Muscle layer of colon (tissue), 2 donors: ENCODE data around the gene HSPA2.

Experiments
- H3K27ac ChIP-seq: one replicate; pipeline ENCODE4 v1.7.0; 2013; ENCODE audit warnings: low read depth, mild to moderate bottlenecking, low read length, moderate library complexity
- H3K27me3 ChIP-seq, 2 donors: one replicate each; pipeline ENCODE4 v1.7.0; 2013; ENCODE audit warnings: low read length in 2 of 2, mild to moderate bottlenecking in 2 of 2; ENCODE audit not compliant: insufficient read depth in 2 of 2, control insufficient read depth in 1 of 2
- H3K36me3 ChIP-seq: one replicate; pipeline ENCODE4 v1.7.0; 2013; ENCODE audit warnings: mild to moderate bottlenecking, low read length; ENCODE audit not compliant: insufficient read depth
- H3K4me1 ChIP-seq: one replicate; pipeline ENCODE4 v1.7.0; 2013; ENCODE audit warnings: mild to moderate bottlenecking, low read length; ENCODE audit not compliant: insufficient read depth
- H3K4me3 ChIP-seq, 2 donors: one replicate each; pipeline ENCODE4 v1.7.0; 2013; ENCODE audit warnings: low read length in 2 of 2, low read depth in 1 of 2, mild to moderate bottlenecking in 1 of 2, moderate library complexity in 1 of 2
- H3K9ac ChIP-seq: one replicate; pipeline ENCODE4 v1.7.0; 2013; ENCODE audit warnings: low read length
- H3K9me3 ChIP-seq: one replicate; pipeline ENCODE4 v1.7.0; 2013; ENCODE audit warnings: mild to moderate bottlenecking, low read length
- donor health status: abdominal sarcoma.
- donor health status: Adenocarcinoma of cecum.

HSPA2 gene

GRCh38 chr14:64504310-64504896 lies 36.1 kb upstream of the HSPA2 start, which contains the start of gene ZBTB1:
Gene ZBTB1, plus strand, starts transcription at chr14:64504770. Its CDS starts 16,735 bp downstream, at chr14:64521505.
- H3K27me3 ChIP-seq: no peaks in the 10 kb centered on the region
- H3K4me1 ChIP-seq: peaks cover 53% of the 10 kb centered on the region
- H3K9ac ChIP-seq: peak within 1 kb of the TSS; percentile 27
- H3K27ac ChIP-seq: peak within 1 kb of the TSS; percentile 100
- H3K9me3 ChIP-seq: no peaks in the 10 kb centered on the region
- peak within 1 kb of the TSS; percentile 79 to 97 for H3K4me3 ChIP-seq
- no peaks in the 10 kb centered on the region for H3K36me3 ChIP-seq

- Histone ChIP-seq H3K27me3 (no peaks in the 10 kb centered on the region), H3K4me1 (peaks cover 48% of the 10 kb centered on the region), H3K4me3 (peak overlapping the region; percentile 79 to 97), H3K9ac (peak overlapping the region; percentile 27), H3K9me3 (no peaks in the 10 kb centered on the region), H3K36me3 (no peaks in the 10 kb centered on the region), H3K27ac (peak overlapping the region; percentile 100)
Measured at GRCh38 chr14:64504897-64505794, 35.4 kb upstream of the HSPA2 start.

GRCh38 chr14:64506721-64507120 lies 33.8 kb upstream of the HSPA2 start:
- H3K36me3 ChIP-seq: no peaks in the 10 kb centered on the region
- peaks cover 51% of the 10 kb centered on the region for H3K4me1 ChIP-seq
- H3K9me3 ChIP-seq: no peaks in the 10 kb centered on the region
- no peak overlapping the region for H3K9ac ChIP-seq
- no peak overlapping the region for H3K4me3 ChIP-seq
- no peak overlapping the region for H3K27ac ChIP-seq
- H3K27me3 ChIP-seq: no peaks in the 10 kb centered on the region

- H3K4me1 ChIP-seq: peaks cover 43% of the 10 kb centered on the region
- no peaks in the 10 kb centered on the region for H3K27me3 ChIP-seq
- H3K4me3 ChIP-seq: no peak overlapping the region
- H3K27ac ChIP-seq: no peak overlapping the region
- H3K9me3 ChIP-seq: no peaks in the 10 kb centered on the region
- no peak overlapping the region for H3K9ac ChIP-seq
- H3K36me3 ChIP-seq: no peaks in the 10 kb centered on the region
Measured at GRCh38 chr14:64507376-64508156, 33.0 kb upstream of the HSPA2 start.

- Histone ChIP-seq H3K9ac (no peak overlapping the region), H3K27ac (no peak overlapping the region), H3K4me3 (no peak overlapping the region), H3K36me3 (no peaks in the 10 kb centered on the region), H3K4me1 (peaks cover 40% of the 10 kb centered on the region), H3K9me3 (no peaks in the 10 kb centered on the region), H3K27me3 (no peaks in the 10 kb centered on the region)
Measured at GRCh38 chr14:64508215-64508776, 32.2 kb upstream of the HSPA2 start.

- Histone ChIP-seq H3K36me3 (no peaks in the 10 kb centered on the region), H3K9me3 (no peaks in the 10 kb centered on the region), H3K4me3 (no peak overlapping the region), H3K4me1 (peaks cover 40% of the 10 kb centered on the region), H3K9ac (no peak overlapping the region), H3K27me3 (no peaks in the 10 kb centered on the region), H3K27ac (no peak overlapping the region)
Measured at GRCh38 chr14:64509036-64509435, 31.5 kb upstream of the HSPA2 start.

GRCh38 chr14:64510825-64511671 lies 29.5 kb upstream of the HSPA2 start:
- no peaks in the 10 kb centered on the region for H3K9me3 ChIP-seq
- no peaks in the 10 kb centered on the region for H3K36me3 ChIP-seq
- H3K27ac ChIP-seq: peak overlapping the region; percentile 7
- H3K4me3 ChIP-seq: no peak overlapping the region
- H3K9ac ChIP-seq: no peak overlapping the region
- no peaks in the 10 kb centered on the region for H3K27me3 ChIP-seq
- peaks cover 48% of the 10 kb centered on the region for H3K4me1 ChIP-seq

- Histone ChIP-seq H3K4me1 (peaks cover 33% of the 10 kb centered on the region), H3K27ac (no peak overlapping the region)
Measured at GRCh38 chr14:64513271-64513670, 27.3 kb upstream of the HSPA2 start.

GRCh38 chr14:64515053-64515452 lies 25.5 kb upstream of the HSPA2 start:
- H3K27ac ChIP-seq: no peak overlapping the region
- no peak overlapping the region for H3K9ac ChIP-seq
- no peak overlapping the region for H3K4me3 ChIP-seq
- peaks cover 26% of the 10 kb centered on the region for H3K4me1 ChIP-seq
- no peaks in the 10 kb centered on the region for H3K9me3 ChIP-seq
- no peaks in the 10 kb centered on the region for H3K36me3 ChIP-seq
- H3K27me3 ChIP-seq: no peaks in the 10 kb centered on the region

More at GRCh38 chr14:64513271-64513670, 27.3 kb upstream of the HSPA2 start:
- Histone ChIP-seq H3K4me3 (no peak overlapping the region), H3K36me3 (no peaks in the 10 kb centered on the region), H3K27me3 (no peaks in the 10 kb centered on the region), H3K9ac (no peak overlapping the region), H3K9me3 (no peaks in the 10 kb centered on the region)

- Histone ChIP-seq H3K9ac (no peak overlapping the region), H3K4me1 (peaks cover 13% of the 10 kb centered on the region), H3K9me3 (no peaks in the 10 kb centered on the region), H3K36me3 (peaks cover 7% of the 10 kb centered on the region), H3K4me3 (no peak overlapping the region), H3K27me3 (no peaks in the 10 kb centered on the region), H3K27ac (no peak overlapping the region)
Measured at GRCh38 chr14:64516969-64517368, 23.6 kb upstream of the HSPA2 start.
